Activated naive CD4-positive, alpha-beta T cell (primary cell): Measurements from ENCODE around the gene RAB13.
"Not testable (repeated sequence)": the region's sequence is repeated elsewhere in the genome, so short reads cannot be mapped to it uniquely, and the experiment has no call there.

Experiments used
- DNase-seq, 4 experiments: peaks; one replicate each; lab custom pipeline; 2025; lab: John Stamatoyannopoulos, UW

Gene RAB13

DNA sequence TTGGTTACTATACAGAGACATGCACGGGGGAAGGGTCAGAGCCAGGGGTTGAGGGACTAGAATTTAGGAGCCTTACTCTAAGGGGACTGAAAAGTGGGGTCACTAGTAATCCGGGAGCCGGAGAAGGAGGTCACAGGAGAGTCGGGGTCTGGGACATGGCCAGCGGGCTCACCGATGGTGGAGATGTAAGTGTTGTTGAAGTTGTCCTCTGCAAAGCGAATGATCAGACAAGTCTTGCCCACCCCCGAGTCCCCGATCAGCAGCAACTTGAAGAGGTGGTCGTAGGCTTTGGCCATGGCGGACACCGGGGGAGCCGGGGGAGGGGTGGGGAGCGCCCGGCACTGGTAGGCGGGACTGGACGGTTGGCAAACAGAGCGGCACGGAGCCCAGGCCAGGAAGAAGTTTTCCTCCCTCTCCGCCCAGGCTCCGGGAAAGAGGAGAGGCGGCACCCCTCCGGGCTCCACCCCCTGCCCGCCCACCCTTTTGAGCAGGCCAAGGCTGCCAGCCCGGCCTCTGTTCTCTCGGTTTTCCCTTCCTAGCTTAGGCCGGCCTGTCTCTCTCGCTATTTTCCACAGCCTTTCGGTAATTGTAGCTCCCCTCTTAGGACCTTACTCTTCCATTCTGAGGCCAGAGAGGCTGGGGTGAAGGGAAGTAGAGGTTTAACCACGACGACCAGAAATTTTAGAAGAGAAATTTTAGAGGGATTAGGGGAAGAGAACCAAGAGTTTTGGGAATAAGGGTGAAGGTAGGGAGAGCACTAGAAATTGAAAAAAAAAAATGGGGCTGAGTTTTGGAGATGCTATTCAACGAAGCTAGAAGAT, at the start of gene RAB13:
Gene RAB13, minus strand, starts transcription at position 399 of the 821 bp plus-strand sequence. Its CDS starts 103 bp downstream, at position 296.
- no peak for DNase-seq

DNA sequence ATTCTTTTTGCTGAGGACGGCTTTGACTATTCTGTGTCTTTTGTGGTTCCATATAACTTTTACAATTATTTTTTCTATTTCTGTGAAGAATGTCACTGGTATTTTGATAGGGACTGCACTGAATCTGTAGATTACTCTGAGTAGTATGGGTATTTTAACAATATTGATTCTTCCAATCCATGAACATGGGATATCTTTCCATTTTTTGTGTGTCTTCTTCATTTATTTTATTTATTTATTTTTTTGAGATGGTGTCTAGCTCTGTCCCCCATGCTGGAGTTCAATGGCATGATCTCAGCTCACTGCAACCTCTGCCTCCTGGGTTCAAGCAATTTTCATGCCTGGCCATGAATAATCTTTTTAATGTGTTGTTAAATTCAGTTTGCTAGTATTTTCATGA, 47.6 kb upstream of the RAB13 start:
- not testable (repeated sequence) for DNase-seq

DNA sequence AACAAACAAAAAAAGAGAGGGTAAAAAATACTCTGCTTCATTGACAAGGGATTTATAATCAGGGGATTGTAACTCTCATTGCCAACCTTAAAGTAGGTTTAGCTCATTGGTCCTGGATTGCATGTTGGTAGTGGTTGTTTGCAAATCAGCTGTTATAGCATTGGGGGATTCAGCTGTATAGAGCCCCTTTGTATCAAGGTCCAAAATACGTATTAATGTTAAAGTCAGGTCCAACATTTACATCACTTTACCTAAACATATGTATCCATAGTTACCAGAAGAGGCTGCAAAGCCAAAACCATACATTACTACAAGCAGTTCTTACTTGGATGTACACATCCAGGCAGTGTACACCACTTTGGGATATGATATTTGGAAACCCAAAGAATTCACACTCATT, 33.8 kb upstream of the RAB13 start:
- DNase-seq, result no peak

DNA sequence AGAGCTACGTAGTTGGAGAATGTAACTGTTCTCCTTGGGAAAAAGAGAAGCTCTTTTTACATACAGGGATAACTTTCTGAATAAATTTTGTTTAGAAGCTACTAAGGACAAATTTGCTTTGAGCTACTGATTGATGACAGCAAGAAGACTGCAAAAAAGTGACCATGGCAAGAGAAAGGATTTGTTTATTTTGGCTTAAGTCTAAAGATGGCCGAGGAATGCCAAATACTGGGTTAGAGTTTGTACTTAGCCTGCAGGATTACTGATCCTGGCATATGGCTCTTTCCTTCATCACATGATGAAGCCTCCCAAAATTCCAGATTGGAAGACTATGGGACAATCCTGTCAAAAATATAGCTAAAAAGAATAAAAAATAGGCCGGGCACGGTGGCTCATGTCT, 33.1 kb upstream of the RAB13 start:
- no peak for DNase-seq

DNA sequence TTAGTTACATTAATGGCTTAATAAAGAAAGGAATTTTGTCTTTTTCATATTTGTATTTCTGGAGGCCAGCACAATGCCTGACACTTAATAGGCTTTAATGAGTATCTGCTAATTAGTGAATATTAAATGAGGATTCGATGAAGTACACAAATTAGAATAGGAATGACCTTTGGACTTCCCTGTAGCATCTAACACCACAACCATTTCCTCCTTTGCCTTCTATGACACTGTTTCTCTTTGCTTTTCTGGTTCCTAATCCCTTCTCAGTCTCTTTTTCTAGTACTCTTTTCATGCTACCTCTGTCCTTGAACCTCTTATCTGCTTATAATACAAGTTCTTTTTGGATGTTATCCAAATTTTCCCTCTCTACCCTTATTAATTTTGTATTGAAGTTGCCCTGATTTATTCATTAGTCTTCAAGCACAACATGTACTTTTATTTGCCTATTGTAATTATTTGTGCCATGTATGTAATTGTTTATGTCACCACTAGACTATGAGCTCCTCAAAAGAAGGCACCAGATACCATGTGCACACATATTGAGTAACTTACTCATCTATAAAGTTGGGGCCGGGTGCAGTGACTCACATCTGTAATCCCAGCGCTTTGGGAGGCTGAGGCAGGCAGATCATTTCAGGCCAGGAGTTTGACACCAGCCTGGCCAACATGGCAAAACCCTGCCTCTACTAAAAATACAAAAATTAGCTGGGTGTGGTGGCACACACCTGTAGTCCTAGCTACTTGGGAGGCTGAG, 28.2 kb upstream of the RAB13 start:
- no peak for DNase-seq

DNA sequence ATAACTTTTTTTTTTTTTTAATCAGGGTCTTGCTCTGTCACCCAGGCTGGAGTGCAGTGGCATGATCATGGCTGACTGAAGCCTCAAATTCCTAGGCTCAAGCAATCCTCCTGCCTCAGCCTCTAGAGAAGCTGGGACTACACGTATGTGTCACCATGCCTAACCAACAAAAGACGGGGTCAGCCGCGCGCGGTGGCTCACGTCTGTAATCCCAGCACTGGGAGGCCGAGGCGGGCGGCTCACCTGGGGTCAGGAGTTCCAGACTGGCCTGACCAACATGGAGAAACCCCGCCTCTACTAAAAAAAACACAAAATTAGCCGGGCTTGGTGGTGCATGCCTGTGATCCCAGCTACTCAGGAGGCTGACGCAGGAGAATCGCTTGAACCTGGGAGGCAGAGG, 26.4 kb upstream of the RAB13 start:
- not testable (repeated sequence) for DNase-seq

DNA sequence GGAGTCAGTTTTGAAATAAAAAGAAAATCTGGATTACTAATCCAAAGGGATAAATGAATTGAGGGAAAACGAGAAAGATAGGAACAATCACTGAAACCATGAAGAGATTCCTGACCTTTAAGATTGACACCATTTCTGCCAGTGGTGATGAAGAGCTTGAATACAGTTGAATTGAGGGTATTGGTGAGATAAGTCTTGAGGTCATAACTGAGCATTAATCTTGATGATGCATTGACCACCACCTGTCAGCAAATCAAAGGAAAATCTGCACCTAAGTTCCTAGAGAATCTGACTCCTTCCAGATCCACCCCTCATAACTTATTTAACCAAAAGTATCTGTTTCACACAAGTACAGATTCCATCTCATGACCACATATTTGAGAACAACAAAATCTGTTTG, 26.0 kb upstream of the RAB13 start:
- no peak for DNase-seq

DNA sequence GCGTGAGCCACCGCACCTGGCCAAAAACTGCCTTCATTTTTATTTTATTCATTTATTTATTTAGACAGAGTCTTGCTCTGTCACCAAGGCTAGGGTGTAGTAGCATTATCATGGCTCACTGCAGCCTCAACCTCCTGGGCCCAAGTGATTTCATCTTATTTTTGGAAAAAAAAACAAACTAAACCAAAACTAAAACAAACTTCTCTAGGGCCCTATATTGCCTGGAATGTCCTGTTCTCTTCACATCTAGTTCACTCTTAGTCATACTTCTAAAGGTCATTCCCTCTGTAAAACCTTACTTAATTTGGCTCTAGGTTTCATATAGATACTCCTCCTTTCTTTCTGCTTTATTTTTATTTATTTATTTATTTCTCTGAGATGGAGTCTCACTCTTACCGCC, 20.0 kb upstream of the RAB13 start:
- no peak for DNase-seq

DNA sequence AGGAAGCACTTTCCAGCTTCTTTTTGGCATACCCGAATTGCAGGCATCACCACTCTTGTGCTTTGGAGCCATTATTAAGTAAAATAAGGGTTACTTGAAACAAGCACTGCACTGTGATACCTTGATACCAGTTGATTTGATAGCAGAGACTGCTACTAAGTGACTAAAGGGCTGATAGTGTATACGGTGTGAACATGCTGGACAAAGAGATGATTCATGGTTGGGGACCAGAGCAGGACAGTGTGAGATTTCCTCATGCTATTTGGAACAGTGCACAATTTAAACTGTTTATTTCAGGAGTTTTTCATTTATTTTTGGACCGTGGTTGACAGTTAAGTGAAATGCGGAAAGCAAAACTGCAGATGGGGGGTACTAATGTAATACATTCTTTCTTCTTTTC, 14.3 kb upstream of the RAB13 start:
- DNase-seq, result no peak

DNA sequence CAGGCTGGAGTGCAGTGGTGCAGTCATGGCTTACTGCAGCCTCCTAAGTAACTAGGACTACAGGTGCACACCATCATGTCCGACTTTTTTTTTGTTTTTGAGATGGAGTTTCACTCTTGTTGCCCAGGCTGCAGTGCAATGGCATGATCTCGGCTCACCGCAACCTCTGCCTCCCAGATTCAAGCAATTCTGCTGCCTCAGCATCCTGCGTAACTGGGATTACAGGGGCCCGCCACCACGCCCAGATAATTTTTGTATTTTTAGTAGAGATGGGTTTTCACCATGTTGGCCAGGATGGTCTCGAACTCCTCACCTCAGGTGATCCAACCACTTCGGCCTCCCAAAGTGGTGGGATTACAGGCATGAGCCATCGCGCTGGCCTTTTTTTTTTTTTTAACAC, 10.7 kb upstream of the RAB13 start:
- DNase-seq, result not testable (repeated sequence)

DNA sequence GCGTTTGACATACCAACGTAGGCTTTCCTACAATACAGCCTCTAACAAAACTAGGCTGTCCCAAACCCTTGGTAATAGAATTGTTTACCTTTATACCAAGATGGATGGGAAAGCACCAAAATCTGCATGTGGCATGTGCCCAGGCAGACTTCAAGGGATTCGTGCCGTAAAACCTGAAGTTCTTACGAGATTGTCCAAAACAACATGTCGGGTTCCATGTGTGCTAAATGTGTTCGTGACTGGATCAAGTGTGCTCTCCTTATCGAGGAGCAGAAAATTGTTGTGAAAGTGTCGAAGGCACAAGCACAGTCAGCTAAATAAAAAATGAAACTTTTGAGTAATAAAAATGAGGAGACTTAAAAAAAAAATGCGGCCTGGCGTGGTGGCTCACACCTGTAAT, 9.5 kb upstream of the RAB13 start:
- no peak for DNase-seq

DNA sequence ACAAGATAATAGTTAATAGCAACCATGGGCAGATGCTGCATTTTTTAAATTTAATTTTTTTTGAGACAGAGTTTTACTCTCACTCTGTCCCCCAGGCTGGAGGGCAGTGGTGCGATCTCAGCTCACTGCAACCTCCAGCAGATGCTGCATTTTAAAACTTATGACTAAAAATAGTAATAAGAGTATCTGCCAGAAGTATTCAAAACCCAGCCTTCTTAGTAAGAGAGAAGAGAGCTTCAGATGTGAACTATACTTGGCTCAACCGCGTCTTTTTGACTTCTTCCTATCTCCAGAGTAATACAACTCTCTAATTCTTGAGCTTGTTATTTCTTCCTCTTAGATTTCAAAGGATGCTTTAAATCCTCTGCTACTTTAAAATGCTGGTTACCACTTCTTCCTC, 9.1 kb upstream of the RAB13 start:
- DNase-seq, result no peak

DNA sequence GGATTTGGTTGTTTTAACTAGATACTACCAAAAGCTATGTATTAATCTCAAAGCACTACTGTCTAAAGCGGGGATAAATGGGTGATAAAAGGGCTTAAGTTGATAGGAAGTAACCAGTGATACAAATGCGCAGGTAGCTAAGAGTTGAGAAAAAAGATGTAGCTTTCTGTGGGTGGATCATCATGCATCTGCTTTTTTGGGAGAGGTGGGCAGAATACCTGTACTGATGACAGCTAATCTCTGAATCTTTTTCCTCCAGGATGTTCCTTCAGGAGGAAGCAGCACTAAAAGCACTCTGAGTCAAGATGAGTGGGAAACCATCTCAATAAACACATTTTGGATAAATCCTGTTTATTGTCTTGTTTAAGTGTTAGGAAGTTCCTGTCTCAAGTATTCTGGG, 5.7 kb upstream of the RAB13 start:
- DNase-seq, result no peak

DNA sequence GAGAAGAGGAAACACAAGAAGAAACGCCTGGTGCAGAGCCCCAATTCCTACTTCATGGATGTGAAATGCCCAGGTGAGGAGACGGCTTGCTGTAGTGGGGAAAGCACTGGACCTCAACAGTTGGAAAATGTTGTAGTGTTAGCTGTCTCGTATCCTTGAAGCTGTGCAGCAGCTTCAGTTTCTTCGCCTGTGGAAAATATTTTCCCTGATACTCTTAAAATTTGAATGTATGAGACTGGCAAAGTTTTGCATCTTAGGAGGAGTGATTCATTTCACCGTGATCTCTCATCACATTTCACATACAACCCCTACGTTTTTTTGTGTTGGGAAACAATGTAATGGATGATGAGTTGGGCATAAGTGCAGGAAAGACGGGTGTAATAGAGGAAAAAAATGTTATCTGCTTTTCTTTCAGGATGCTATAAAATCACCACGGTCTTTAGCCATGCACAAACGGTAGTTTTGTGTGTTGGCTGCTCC, 5.1 kb upstream of the RAB13 start:
- no peak for DNase-seq

DNA sequence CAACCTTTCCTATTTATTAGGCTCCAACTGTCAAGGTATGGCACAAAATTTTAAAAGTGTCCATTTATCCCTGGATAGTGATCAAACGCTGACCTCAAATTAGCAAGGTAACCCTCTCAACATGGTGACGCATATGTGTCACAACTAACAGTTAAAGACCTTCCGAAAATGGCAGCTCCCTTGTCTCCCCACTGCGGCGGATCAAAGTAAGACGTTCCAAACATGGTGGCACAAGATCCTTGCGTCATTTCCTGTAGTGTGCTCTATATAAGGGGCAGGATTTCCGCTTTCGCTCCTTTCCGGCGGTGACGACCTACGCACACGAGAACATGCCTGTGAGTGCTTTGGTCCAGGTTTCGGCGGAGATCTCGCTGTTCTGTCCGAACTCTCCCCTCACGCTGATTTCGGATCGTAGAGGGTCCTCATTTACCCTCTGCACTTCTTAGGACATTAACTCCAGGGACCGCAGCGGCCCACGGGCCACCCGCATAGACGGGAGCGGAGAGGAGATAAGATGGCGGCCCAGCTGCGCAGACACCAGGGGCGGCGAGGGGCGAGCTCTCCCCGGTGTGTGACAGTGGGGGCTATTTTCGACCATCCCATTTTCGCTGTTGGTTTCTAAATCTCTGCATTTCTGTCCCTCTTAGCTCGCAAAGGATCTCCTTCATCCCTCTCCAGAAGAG, 4.5 kb upstream of the RAB13 start, which contains the start of gene RPS27:
Gene RPS27, plus strand, starts transcription at position 295 of the 683 bp plus-strand sequence. Its CDS starts 35 bp downstream, at position 330.
- peak; percentile 60 to 81 (median 70) for DNase-seq

DNA sequence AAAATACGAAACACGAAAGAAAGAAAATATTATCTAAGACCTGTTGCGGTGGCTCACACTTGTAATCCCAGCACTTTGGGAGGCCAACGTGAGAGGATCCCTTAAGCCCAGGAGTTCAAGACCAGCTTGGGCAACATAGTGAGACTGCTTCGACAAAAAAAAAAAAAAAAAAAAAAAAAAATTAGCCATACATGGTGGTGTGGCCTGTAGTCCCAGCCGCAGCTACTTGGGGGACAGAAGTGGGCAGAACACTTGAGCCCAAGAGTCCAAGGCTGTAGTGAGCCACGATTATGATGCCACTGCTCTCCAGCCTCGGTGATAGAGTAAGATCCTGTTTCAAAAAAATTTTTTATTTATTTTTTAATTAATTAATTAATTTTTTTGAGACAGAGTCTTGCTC, 1.5 kb upstream of the RAB13 start:
- no peak for DNase-seq

DNA sequence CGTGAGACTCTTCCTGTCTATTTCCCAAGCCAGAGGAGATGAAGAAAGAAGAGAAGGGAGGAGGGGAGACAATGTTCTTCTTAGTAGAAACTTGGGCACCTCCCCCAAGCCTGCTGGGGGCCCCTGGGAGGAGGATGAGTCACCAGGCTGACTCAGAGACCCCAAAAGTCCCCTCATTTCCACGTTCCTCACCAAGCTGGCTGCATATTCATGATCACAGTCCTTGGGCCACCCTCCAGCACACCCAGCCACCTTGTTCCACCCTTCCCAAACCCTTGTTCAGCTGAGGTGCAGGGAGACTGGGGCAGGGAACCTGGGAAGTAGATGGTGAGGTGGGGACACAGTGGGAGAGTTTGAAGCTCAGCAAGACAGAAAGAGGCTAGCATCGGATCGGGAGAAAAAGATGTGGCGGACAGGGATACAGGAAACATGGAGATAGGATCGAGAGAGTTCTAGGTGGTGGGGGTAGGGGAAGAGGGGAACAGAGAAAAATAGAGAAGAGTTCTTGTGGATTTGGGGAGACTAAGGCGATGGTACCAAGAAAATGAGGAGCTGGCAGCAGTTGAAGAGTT, 712 bp downstream of the RAB13 start:
- no peak for DNase-seq

DNA sequence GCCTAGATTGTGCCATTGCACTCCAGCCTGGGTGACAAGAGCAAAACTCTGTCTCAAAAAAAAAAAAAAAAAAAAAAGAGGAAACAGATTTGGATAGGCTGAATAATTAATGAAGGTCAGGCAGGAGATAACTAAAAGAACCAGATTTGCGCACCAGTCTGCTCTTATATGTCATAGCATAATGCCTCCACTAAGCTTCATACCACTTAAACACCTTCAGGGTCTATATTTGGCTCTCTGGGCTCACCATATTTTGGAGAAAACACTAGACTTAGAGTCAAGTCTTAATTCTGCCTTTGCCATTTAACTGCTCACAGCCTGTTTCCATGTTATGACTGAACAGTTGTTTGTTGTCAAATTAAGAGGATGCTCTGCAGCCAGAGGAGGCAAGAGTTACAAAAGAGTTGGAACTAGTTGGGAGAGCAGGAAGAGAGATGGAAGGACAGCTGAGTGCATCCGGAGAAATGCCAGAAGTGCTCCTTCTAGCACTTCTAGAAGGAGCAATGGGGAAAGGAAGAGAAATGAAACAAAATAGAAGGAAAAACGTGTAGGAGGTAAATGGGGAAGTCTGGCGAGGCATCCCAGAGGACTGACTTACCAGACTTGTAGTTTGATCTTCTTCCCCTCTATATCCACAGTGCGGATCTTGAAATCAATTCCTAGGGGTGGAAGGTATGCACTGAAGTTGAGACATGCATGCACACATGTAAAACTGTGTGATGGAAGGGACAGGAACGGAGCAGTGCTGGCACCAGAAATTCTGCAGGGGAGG, 1.8 kb downstream of the RAB13 start:
- DNase-seq, result no peak

DNA sequence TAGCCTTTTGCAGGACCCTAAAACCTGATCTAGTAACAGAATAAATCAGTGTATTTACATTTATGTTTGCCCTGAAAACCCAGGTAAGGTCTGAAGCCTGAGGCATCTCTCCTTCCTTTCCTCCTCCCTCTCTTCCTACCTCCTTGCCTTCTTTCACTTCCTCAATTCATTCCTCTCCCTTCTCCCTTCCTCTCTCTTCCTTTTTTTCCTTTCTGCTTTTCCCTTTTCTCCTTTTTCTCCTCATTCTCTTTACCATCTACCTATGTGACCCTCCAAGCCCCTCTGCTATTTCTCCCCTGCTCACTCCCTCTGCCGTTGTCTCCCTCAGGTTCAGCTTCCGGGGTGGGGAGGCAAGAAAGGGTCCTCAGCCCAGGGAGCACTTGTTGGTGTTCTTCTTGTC, 4.4 kb downstream of the RAB13 start:
- DNase-seq, result not testable (repeated sequence)

DNA sequence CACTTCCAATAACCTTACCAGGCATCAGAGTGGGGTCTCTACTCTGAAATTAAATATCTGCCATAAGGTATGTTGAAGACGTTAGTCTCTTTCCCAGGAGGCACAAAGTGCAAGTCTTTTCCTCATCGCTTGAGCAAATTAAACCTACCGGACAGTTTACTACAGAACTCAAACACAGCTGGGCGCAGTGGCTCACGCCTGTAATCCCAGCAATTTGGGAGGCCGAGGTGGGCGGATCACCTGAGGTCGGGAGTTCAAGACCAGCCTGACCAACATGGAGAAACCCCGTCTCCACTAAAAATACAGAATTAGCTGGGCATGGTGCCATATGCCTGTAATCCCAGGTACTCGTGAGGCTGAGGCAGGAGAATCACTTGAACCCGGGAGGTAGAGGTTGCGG, 7.0 kb downstream of the RAB13 start:
- not testable (repeated sequence) for DNase-seq

DNA sequence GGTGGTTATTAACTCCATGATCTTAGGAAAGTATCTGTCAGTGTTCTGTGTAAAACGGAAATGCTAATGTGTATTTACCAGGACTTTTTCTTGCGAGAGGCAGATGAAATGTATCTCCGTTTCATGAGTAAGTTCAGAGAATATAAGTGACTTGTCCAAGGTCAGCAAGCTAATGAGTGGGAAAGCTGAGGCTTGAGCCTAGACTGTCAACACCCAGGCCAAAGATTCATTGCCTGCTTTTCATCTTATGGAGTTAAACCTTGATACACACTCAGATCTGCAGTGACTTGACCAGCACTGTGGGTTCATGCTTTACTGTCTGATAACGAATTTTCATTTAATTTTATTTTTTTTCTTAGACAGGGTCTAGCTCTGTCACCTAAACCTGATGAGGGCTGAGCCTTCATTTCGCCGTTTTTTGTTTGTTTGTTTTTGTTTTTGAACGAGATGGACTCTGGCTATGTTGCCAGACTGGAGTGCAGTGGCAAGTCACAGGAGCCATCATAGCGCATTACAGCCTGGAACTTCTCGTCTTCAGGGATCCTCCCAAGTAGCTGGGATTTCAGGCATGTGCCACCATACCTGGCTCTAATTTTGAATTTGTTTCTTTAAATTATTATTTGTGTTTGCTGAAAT, 7.7 kb downstream of the RAB13 start:
- DNase-seq, result no peak
